ENCODE data around the gene BMF. TPM values are rescaled to one million over a fixed set of nuclear protein-coding genes. Genes with fewer than 3 reads are reported as not detected.
"Not testable (repeated sequence)": the region's sequence is repeated elsewhere in the genome, so short reads cannot be mapped to it uniquely, and the experiment has no call there.

BMF gene
- total RNA-seq, 1 experiment from 2014 or later = 12.1 TPM

DNA sequence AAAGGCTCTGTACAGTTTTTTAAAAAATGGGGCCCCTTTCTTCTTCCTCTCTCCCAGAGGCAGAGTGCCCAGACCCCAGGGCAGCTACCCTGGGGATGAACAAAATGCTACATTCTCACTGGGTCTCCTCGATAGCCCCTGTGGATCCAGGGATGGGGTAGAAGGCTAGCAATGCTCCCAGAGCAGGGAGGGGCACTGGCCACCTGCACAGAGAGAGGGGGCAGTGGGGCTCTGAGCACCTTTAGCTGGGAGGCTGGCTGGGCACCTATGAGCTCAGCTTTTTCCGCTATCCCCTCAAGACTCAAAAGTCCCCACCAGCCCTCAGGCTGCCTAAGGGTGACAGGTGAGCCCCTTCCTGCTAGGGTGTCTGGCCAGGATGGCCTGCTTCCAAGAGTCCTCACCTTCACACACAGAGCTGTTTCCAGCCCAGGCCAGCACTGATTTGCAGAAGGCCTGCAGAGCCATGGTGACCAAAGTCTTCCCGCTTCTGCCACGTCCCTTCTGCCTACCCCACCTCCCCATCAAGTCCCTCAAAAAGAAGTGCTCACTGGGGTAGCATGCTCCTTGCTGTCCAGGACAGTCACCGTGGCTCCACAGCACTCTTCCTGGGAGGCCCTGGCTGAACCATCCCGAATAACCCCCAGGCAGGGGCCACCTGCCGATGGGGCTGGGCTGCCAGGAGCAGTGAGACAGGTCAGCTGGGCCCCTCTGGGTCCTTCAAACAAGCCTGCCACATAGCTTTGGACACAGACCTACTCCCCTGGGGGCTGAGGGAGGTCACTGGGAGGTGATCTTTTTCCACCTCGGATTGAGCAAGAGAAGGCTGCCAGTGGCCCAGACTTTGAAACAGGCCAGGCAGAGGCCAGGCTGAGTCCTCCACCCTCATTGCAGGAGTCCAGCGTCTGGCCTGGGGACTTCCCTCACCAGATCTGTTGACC lies 20.4 kb downstream of the BMF start:
- peak; percentile 75 for DNase-seq (ENCODE audit: low read depth)

DNA sequence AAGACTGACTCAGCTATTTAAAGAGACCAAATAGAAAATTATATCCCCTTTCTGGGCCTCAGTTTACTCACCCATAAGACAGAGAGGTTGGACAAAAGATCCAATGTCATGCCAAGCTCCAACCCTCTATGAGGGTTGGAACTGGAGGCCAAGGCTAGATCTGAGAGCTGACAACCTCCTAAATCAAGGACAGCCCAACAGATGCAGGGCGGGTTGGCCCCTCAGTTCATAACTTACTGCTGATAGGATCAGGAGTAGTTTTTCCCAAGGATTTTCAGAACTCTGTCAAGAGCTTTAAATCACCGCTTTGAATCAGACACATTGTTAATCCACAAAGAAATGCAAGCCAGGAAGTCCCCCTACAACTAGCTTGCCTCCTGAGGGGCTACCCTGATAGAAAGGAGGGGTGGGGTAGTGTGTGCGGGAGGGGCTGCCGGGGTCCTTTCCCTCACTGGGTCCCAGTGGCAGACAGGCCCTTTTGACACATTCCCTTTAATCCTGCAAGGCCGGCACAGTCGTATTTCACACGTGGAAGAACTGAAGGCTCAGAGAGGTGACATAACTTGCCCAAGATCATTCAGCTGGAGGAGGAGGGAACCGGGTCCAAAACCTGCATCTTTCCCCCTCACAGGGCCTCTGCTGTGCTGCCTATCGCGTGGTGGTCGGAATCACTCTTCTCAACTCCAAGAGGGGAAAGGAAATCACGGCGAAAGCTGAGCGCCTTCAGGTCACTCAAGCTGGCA lies 21.4 kb downstream of the BMF start:
- DNase-seq (ENCODE audit: low read depth) = no peak

DNA sequence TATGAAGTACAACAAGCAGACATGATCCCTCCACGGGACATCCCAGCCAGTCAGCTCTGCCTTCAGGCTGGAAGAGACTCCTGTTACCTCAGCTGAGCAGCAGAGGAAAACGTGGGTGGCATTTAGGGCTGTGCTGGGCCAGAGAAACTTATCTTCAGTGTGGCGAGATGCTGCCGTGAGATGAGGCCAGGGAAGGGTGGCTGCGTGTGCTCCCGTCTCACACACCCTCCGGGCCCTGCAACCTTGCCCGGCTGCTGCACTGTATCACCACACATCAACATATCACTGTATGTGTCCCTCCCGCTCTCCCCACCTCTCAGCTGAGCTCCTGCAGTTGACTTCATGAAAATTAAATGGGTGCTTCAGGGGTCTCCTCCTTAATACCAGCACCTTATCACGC lies 23.4 kb downstream of the BMF start:
- no peak for DNase-seq (ENCODE audit: low read depth)

DNA sequence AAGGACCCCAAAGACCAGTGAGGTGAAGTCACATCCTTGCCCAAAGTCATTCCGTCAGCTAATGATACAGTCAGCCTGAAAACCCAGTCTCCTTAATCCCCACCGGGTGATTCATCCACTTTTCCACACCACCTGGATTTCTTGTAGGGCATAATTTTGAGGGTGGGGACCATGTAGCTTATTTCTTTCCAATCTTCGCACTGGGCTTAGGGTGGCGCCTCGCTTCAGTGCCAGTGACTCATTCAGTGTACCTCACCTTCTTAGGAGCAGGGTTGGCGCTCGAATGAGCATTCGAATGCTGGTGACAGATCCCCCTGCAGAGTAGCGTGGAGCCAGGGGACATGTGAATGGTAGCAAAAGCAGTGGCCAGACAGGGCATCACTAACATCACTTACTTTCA lies 24.0 kb downstream of the BMF start:
- DNase-seq (ENCODE audit: low read depth) = no peak

DNA sequence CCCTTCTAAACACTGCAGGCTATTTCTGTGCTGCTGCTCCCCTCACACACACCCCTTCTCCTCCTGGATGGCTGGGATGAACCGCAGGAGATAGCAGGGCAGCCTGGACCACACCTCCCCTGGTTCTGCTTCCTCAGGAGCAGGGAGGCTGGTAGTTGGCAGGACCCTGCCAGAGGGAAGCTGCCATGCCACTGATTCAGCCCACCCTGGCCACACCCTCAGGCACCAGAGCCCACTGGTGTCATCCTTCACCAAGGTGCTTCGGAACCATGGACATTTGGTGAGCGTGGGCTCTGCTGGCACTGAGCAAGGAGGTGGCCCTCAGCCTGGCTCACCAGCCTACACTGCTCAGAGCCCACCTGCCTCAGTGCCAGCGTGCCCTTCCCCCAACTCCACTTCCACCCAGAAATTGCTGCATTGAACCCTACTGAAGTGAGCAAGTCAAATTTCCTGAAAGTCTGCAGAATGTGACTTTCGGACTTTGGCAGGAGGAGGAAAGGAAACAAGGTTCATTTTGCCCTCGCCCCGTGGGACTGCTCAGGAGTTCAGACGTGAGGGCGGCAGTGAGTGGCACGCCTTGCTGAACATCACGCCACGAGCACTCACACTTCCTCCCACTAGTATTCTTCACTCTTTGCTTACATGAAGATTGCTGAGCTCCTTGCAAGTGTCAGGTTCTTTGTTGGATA lies 26.3 kb downstream of the BMF start:
- DNase-seq (ENCODE audit: low read depth) = no peak

DNA sequence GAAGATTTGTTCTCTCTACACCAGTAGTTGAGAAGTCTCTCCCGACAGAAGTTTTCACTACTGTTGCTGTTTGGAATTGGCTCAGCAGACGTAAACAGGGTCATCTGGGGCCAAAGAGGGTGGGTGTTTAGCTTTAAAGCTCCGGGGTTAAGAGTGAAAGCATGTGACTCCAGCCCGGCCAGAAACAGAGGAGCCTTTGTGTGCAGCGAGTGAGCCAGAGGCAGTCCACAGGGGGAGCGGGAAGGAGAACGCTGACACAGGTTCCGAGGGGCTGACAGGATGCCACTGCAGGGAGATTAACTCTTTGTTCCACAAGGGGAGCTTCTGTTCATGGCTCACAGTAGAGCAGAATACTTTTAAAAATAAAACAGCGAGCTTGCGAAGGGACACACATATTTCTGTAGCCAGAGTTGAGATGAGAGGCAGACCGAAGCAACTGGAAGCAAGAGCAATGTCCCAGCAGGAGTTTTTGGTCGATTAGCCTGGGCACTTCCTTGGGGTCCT lies 26.9 kb downstream of the BMF start:
- peak; percentile 82 for DNase-seq (ENCODE audit: low read depth)

DNA sequence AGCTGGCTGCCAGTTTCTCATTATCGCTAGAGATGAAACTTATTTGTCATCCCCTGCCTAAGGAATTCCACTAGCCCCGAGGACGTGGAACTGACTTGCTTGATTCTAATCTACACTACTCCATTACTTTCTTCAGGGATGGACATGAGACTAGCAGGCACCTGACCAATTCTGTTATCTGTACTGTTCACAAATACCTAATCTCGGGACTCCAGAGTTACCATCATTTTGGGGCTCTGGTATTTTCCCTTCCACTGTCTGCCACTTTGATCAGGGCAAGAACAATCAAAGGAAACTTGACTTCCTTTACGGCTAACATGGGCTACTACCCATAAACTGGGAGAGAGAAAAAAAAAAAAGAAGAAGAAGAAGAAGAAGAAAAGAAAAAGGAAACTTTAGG lies 27.8 kb downstream of the BMF start:
- no peak for DNase-seq (ENCODE audit: low read depth)

DNA sequence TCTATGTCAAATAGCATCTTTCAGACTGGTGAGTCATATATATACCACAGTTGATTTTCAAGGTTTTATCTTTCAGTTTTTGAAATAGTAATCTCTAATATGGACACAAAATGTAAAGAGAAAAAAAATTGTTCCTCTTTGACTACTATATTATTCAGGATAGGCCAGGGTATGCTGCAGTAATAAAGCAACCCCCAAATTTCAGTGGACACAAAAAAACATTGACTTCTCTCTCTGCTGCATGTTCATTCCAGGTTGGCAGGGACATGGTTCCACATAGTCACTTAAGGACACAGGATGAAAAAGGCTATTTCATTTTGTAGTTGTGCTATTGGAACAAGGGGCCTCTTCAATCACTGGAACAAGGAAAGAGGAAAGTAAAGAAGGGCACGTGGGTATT lies 28.6 kb downstream of the BMF start:
- no peak for DNase-seq (ENCODE audit: low read depth)

DNA sequence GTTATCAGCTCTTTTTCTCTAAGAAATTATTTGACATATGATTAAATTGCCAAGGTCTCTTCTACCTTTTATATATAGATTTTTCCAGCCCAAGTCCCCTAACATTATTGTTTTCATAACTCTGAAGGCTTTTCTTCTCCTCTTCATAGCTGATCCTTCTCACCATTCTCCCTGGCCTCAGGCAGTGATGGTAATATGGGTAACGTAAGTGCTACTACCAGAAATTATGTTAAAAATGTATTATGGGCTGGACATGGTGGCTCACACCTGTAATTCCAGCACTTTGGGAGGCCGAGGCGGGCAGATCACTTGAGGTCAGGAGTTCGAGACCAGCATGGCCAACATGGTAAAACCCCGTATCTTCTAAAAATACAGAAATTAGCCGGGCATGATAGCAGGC lies 29.2 kb downstream of the BMF start:
- DNase-seq (ENCODE audit: low read depth) = no peak

DNA sequence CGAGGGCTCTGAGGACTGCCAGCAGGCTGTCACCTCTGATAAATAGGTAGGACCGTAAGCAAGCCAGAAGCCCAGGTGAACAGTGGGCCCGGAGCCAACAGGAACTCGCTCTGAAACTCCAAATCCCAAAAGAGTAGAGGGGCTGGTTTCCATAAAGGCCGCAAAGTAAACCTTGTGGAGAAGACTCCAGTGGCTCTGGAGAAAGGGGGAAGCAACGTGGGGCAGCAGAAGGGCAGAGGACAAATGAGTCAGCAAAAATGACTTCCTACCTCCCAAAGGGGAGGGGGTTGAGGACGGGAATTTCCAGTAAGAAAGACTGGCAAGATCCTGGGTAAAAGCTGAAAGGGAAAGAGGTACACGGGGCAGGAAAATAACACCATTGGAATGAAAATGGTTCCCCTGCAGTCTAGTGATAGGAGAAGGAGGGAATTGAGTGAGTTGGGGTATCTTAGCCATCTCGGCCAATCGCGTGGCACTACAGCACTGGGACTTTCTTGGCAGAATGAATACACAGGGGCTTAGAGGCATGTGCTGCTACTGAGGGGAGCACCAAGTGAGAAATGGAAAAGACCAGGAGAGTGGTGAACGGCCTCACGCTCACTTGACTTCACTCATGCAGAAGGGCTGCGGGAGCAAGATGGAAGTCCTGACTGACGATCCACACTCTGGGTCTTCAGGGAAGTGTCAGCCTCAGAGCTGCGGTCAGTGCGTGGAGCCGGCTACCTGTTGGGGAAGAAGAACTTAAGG lies 33.2 kb downstream of the BMF start:
- DNase-seq (ENCODE audit: low read depth) = peak; percentile 49

DNA sequence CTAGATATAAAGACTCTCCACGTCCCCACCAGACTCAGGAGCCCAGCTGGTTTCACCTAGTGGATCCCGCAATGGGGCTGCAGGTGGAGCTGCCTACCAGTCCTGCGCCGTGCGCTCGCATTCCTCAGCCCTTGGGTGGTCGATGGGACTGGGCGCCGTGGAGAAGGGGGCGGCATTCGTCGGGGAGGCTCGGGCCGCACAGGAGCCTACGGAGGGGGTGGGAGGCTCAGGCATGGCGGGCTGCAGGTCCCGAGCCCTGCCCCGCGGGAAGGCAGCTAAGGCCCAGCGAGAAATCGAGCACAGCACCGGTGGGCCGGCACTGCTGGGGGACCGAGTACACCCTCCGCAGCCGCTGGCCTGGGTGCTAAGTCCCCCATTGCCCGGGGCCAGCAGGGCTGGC lies 34.0 kb downstream of the BMF start:
- not testable (repeated sequence) for DNase-seq (ENCODE audit: low read depth)

DNA sequence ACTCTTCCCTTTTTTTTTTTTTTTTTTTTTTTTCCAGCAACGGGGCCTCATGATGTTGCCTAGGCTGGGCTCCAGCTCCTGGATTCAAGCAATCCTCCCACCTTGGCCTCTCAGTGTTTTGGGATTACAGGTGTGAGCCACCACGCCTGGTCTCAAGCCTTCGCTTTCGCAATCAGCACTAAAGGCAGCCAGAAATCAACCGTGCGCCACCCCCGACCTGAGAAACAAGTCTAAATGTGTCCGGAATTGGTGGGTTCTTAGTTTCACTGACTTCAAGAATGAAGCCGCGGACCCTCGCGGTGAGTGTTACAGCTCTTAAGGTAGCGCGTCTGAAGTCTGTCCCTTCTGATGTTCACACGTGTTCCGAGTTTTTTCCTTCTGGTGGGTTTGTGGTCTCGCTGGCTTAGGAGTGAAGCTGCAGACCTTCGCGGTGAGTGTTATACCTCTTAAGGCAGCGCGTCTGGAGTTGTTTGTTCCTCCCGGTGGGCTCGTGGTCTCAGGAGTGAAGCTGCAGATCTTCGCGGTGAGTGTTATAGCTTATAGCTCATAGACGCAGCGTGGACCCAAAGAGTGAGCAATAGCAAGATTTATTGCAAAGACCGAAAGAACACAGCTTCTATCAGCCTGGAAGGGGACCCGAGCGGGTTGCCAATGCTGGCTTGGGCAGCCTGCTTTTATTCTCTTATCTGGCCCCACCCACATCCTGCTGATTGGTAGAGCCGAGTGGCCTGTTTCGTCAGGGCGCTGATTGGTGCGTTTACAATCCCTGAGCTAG lies 34.8 kb downstream of the BMF start:
- not testable (repeated sequence) for DNase-seq (ENCODE audit: low read depth)

DNA sequence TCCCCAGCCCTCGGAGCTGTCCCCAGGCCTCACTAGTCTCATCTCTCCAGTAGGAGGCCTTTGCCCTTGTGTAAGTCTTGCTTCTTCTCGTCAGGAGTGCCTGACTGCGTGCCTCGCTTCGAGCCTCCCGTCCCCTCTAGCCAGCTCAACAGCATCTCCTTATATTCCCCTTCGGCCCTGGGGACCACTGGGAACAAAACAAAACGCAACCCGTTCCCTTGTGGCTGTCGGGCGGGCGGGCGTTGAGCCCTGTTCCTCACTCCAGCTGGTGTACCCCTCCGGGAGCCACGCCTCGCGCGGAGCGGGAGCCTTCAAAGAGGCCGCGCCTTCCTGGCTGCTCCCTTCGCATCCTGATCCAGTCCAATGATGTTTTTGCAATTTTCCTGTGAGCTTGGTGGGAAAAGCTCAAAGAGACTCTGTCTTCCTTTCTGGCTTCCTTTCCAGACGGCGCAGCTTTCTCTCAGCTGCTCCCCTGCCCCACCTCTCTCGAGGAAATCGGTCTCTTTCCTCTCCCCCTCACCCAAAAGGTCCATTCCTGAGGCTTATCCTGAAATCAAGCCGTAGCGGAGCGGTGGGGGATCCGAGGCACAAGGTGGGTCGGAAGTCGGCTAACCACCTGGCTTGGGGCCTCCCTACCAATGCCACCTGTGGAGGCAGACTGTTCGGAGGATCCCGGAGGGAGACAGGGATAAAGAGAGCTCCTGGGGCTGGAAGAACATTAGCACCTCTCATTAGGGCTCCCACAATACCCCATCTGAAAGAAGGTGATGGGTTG lies 36.3 kb downstream of the BMF start:
- no peak for DNase-seq (ENCODE audit: low read depth)

DNA sequence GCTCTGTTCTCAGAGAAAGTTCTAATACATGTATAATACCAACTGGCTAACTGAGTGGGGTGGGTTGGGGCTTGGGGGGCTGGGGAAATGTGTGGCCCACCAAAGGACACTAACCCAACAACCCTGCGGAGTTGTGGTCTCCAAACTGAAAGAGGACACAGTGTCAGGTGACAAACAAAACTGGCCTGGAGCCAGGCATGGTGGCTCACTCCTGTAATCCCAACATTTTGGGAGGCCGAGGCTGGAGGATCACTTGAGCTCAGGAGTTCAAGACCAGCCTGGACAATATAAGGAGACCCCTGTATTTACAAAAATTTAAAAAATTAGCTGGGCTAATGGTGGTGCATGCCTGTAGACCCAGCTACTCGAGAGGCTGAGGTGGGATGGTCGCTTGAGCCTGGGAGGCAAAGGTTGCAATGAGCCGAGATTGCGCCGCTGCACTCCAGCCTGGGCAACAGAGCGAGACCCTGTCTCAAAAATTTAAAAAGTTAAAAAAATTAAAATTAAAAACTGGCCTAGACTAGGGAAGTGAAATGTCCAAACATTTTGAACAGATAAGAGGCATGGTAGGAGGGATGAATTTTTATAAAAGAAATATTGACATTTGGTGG lies 38.0 kb downstream of the BMF start:
- no peak for DNase-seq (ENCODE audit: low read depth)

DNA sequence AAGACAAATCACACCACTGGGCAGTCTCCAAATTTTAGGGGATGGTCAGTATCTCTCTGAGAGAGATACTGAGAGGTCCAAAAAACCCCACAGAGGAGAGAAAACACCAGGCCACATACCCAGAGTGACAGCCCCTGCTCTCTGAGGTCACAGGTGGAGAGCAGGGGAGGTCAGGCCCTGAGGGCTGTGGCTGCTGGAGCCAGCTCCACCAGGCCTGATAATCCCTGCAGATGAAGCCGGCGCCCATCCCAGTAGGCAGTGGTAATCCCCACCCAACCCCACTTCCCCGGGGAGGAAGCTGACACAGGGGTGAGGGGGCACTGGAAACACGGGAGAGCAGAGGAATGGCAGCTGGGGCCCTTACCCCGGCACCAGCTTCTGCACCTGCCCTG lies 38.5 kb downstream of the BMF start:
- no peak for DNase-seq (ENCODE audit: low read depth)

DNA sequence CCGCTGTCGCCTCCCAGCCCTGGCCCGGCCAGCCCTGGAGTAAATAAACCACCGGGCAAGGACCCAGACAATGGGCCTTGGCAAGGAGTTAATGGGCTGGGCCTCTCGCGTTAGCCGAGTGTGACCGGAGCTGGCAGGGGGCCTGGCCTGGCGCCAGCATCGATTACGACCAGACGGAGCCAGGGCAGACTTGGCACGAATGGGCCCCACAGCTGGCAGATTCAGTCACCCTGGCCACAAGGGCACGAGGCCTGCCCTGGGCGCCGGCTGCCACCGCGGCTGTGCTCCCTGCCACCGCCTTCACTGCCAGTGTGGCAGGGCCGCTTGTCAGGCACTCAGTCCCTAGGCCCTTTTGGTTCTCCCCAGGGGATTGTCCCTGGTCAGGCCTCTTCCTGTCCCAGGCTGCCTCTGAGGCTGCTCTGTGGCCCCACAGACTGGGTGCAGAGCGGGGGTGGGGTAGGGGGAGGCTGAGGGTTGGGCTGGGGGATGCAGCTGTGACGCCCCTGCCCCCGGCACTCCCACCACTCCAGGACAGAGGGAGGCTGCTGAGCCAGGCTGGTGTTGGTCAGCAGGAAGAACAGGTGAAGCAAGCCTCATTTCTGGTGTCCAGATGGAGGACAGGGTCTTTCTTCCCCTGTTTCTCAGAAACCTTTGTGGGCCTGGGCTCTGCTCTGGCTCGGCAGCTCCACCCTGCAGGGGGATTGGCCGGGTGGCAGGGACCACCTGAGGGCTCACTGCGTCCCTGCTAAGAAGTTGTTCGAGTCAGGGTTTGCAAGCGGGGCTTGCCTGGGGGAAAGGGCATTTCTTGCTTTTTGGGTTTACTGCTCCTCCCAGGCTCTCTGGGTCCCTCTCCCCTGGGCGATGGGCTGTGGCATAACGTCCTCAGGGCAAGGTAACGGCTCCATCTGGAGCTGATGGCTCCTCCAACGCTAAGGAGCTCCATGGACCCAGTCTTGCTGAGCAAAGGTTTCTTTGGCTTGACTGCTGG lies 39.2 kb downstream of the BMF start:
- peak; percentile 96 for DNase-seq (ENCODE audit: low read depth)

DNA sequence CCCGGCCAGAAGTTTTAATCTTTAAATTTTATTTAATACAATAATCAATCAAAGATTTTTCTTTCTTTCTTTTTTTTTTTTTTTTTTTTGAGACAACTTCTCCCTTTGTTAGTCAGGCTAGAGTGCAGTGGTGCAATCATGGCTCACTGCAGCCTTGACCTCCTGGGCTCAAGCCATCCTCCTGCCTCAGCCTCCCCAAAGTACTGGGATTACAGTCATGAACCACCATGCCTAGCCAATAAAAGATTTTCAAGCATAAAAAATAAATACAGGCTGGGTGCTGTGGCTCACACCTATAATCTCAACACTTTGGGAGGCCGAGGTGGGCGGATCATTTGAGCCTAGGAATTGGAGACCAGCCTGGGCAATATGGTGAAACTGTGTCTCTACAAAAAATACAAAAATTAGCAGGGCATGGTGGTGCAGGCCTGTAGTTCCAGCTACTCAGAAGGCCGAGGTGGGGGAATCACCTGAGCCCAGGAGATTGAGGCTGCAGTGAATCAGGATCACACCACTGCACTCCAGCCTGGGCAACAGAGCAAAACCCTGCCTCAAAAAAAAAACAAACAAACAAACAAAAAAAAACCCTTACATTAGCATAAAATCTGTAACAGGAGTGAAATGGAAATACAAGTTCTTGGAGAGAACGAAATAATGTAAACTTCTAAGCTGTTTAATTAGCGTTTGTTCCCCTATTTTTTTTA lies 40.6 kb downstream of the BMF start:
- no peak for DNase-seq (ENCODE audit: low read depth)

DNA sequence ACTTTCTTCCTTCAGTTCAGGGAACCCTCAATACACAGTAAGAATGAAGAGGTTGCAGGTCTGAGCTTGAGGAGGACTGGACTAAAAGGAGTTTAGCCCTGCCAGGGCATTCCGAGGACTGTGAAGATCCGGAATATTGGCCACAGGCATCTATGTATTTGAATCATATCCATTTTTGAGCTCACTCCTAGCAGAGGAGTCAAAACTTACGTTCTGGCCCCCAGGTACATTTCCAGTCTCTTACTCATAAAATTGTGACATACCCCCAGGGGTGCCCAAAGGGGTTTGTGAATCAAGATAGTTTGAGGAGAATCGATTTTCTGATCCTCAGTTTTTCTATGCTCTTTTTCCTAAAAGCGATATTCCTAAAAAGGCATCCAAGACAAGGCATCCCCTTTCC lies 42.1 kb downstream of the BMF start:
- no peak for DNase-seq (ENCODE audit: low read depth)

Data from M059J (cell line).